ENCODE measurements around the gene KIRREL3. TPM values are rescaled to one million over a fixed set of nuclear protein-coding genes. Genes with fewer than 3 reads are reported as not detected.

Gene KIRREL3
- polyA plus RNA-seq, 2 of the 4 experiments (the other 2 are of a cell fraction), result 3.0 to 11.0 TPM

- FAIRE-seq (no peak), ATAC-seq (no peak), DNase-seq (ENCODE audit: low read depth in 1 of 2, low spot score in 1 of 2) (no peak)
- H3K9me3 ChIP-seq, result no peaks in the 10 kb centered on the region
- TF ChIP-seq RFX5 (IDR thresholded peaks at IDR 0.05), result no peak
- TF ChIP-seq BCL3 (IDR thresholded peaks at IDR 0.05), result no peak
- no peak for TF ChIP-seq HOXB5 (CRISPR knock-in tag; IDR thresholded peaks at IDR 0.05)
- TF ChIP-seq HES2 (IDR thresholded peaks at IDR 0.05), result no peak
- no peak for TF ChIP-seq ELK1 (IDR thresholded peaks at IDR 0.05; ENCODE audit: low read depth, low read length)
- no peak for TF ChIP-seq KDM5A (IDR thresholded peaks at IDR 0.05)
- no peak for TF ChIP-seq EHMT2 (IDR thresholded peaks at IDR 0.05; ENCODE audit: low read depth)
- no peak for TF ChIP-seq RAD21 (conservative IDR thresholded peaks at IDR 0.05 in 1 of 2, IDR thresholded peaks at IDR 0.05 in 1 of 2)
- TF ChIP-seq CBX8 (IDR thresholded peaks at IDR 0.05), result no peak
- no peak for TF ChIP-seq ESRRA (IDR thresholded peaks at IDR 0.05; ENCODE audit: borderline replicate concordance, low read length)
- TF ChIP-seq NFE2L2 (conservative IDR thresholded peaks at IDR 0.05; ENCODE audit: low read length), result no peak
- no peak for TF ChIP-seq SREBF2 (IDR thresholded peaks at IDR 0.05)
- TF ChIP-seq BHLHE40 (IDR thresholded peaks at IDR 0.05; ENCODE audit: low read depth, low read length), result no peak
- no peak for TF ChIP-seq MAX (IDR thresholded peaks at IDR 0.05)
- TF ChIP-seq FOXS1 (CRISPR knock-in tag; IDR thresholded peaks at IDR 0.05), result no peak
- no peak for TF ChIP-seq HEYL (CRISPR knock-in tag; IDR thresholded peaks at IDR 0.05)
- TF ChIP-seq NR3C1 (IDR thresholded peaks at IDR 0.05), result no peak
- no peak for TF ChIP-seq USF2 (IDR thresholded peaks at IDR 0.05)
- peak overlapping the region in 1 of 2 experiments; percentile 92; a peak in 4 of 6 replicates for H3K27ac ChIP-seq
- WGBS (ENCODE audit: missing lambda C conversion rate), result 73% methylated on average over 4 of the region's 4 CpGs
- ChIA-PET POLR2A (no interaction called here), CTCF (interaction anchor here (1.3 kb wide), 1 partner anchor 390 kb away, joined by 6 read pairs; no protein-coding TSS in a partner anchor)
- H3K4me3 ChIP-seq, result no peak overlapping the region
- H3K4me1 ChIP-seq, result peaks cover 69% of the 10 kb centered on the region
- peak overlapping the region; percentile 96 for H3K4me2 ChIP-seq
These were observed 2.9 kb downstream of the KIRREL3 start for GRCh38 chr11:126997641-126998040.

- ChIA-PET POLR2A (no interaction called here), CTCF (interaction anchor here (1.3 kb wide), 1 partner anchor 390 kb away, joined by 6 read pairs; no protein-coding TSS in a partner anchor)
- no peak for FAIRE-seq
- H3K9me3 ChIP-seq, result no peaks in the 10 kb centered on the region
- no peak for DNase-seq (ENCODE audit: low read depth in 1 of 2, low spot score in 1 of 2)
- H3K4me3 ChIP-seq, result no peak overlapping the region
- peak overlapping the region in 1 of 2 experiments; percentile 92; a peak in 4 of 6 replicates for H3K27ac ChIP-seq
- 37% methylated on average over 5 of the region's 5 CpGs for WGBS (ENCODE audit: missing lambda C conversion rate)
- H3K4me2 ChIP-seq, result peak overlapping the region; percentile 96
- ATAC-seq, result no peak
- H3K4me1 ChIP-seq, result peaks cover 69% of the 10 kb centered on the region
- TF ChIP-seq PBX3 (IDR thresholded peaks at IDR 0.05) (no peak), KDM1A (IDR thresholded peaks at IDR 0.05; ENCODE audit: low read depth) (no peak), CEBPB (IDR thresholded peaks at IDR 0.05) (no peak), NFE2L2 (conservative IDR thresholded peaks at IDR 0.05; ENCODE audit: low read length) (no peak), ZSCAN20 (CRISPR knock-in tag; IDR thresholded peaks at IDR 0.05) (no peak), HOXB5 (CRISPR knock-in tag; IDR thresholded peaks at IDR 0.05) (no peak), RARB (CRISPR knock-in tag; IDR thresholded peaks at IDR 0.05) (no peak), SREBF2 (IDR thresholded peaks at IDR 0.05) (no peak), RNF2 (IDR thresholded peaks at IDR 0.05; ENCODE audit: borderline replicate concordance, low read depth) (no peak), E2F6 (IDR thresholded peaks at IDR 0.05; ENCODE audit: borderline replicate concordance, low read depth) (no peak), HMGXB4 (CRISPR knock-in tag; IDR thresholded peaks at IDR 0.05; ENCODE audit: borderline replicate concordance) (no peak), TFCP2L1 (CRISPR knock-in tag; IDR thresholded peaks at IDR 0.05) (no peak)
These were observed 3.4 kb downstream of the KIRREL3 start for GRCh38 chr11:126997196-126997595.

Data from A549 (cell line).